DOHH2 (cell line): ENCODE results near the gene POGLUT2.
A peak's percentile ranks its signal among the peaks of the same experiment; 100 is the strongest.

Experiments
- H3F3A ChIP-seq: fragments of 200-600 bp; sonication (generic), shearing (Covaris generic); 2 replicates; pipeline ENCODE4 v1.6.0; 2016; ENCODE audit warnings: antibody characterized with exemption, mild to moderate bottlenecking; ENCODE audit not compliant: control insufficient read depth, insufficient read depth
- H3K27ac ChIP-seq: fragments of 200-600 bp; sonication (generic); 2 replicates; pipeline ENCODE4 v1.5.1; 2014; ENCODE audit warnings: low read depth, mild to moderate bottlenecking, low read length, moderate library complexity
- H3K27me3 ChIP-seq: fragments of 200-600 bp; sonication (generic); 2 replicates; pipeline ENCODE4 v1.6.1; 2014; ENCODE audit warnings: mild to moderate bottlenecking, low read length, mixed read lengths; ENCODE audit not compliant: control insufficient read depth
- H3K36me3 ChIP-seq: fragments of 200-600 bp; sonication (generic); 2 replicates; pipeline ENCODE4 v1.6.1; 2014; ENCODE audit warnings: mild to moderate bottlenecking, low read length, moderate library complexity, mixed read lengths; ENCODE audit not compliant: control insufficient read depth
- H3K4me1 ChIP-seq: fragments of 200-600 bp; sonication (generic); 2 replicates; pipeline ENCODE4 v1.6.1; 2014; ENCODE audit warnings: mild to moderate bottlenecking, low read length, mixed read lengths; ENCODE audit not compliant: control insufficient read depth
- H3K4me2 ChIP-seq: fragments of 200-600 bp; sonication (generic); 2 replicates; pipeline ENCODE4 v1.6.0; 2014; ENCODE audit warnings: mild to moderate bottlenecking, low read length, moderate library complexity
- H3K4me3 ChIP-seq: fragments of 200-600 bp; sonication (generic); 2 replicates; pipeline ENCODE4 v1.5.1; 2014; ENCODE audit warnings: mild to moderate bottlenecking, low read length, mixed read lengths
- H3K79me2 ChIP-seq: fragments of 200-600 bp; sonication (generic); 2 replicates; pipeline ENCODE4 v1.6.1; 2014; ENCODE audit warnings: mild to moderate bottlenecking, low read length, mixed read lengths; ENCODE audit not compliant: control insufficient read depth
- H3K9me2 ChIP-seq: fragments of 200-600 bp; sonication (generic); replicated peaks from 2 replicates; pipeline ENCODE4 v1.6.1; 2014; ENCODE audit warnings: mild to moderate bottlenecking, low read length, mixed read lengths; ENCODE audit not compliant: control insufficient read depth
- H3K9me3 ChIP-seq: fragments of 200-600 bp; sonication (generic); 2 replicates; pipeline ENCODE4 v1.6.1; 2014; ENCODE audit warnings: antibody characterized with exemption, low read length, mixed read lengths; ENCODE audit not compliant: control insufficient read depth, insufficient read depth
- H4K20me1 ChIP-seq: fragments of 200-600 bp; sonication (generic); 2 replicates; pipeline ENCODE4 v1.6.0; 2014; ENCODE audit warnings: low read depth, mild to moderate bottlenecking, antibody characterized with exemption, low read length, moderate library complexity; ENCODE audit not compliant: control insufficient read depth, insufficient read depth
- EZH2phosphoT487 ChIP-seq: fragments of 200-600 bp; sonication (generic); IDR thresholded peaks from 2 replicates; pipeline ENCODE4 v1.6.1; 2017; ENCODE audit warnings: borderline replicate concordance, mild to moderate bottlenecking, antibody characterized with exemption, low read length, moderate library complexity, mixed read lengths
- TF ChIP-seq, protein P1 (sequence below): fragments of 200-600 bp; sonication (generic); IDR thresholded peaks from one replicate; pipeline ENCODE4 v1.5.1; 2014; ENCODE audit warnings: antibody characterized with exemption, mild to moderate bottlenecking, low read depth, low read length; ENCODE audit not compliant: poor library complexity, severe bottlenecking

Gene POGLUT2

DNA sequence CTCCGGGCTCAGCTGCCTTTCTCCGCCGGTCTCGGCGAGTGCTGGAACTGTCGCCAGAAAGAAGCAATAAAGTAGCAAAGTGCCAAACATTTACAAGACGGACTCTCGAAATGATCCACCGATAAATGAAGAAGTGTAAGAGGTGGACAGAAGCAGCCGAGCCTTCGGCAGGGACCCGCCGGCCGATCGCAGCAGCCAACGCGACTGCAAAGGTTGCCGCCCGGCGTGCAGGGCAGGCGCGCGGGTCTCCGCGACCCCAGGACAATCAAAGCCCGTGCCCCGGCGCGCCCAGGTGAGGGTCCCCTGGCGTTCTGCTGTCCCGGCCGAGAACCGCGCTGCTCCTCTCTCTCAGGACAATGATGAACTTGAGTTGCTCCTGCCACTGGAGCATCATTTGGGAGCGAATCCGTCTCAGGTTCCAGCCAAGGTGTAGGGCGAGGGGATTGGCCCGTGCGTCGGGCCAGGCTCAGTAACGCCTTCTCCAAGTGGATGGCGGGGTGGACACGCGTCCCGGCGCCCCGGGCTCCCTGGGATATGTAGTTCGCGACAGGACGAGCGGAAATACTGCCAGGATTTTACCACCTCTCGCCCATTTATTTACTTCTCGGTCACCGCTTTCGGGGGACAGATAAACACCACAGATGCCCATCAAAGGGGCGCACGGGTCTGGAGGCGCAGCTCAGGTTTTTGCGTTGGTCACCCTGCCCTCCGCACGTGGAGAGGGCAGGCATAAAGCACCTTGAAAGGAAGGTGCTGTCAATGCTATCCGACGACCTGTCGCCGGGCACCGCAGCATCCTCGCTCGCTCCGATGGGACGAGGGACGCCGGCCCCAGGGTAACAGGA is at the start of gene POGLUT2, which contains the start of gene BIVM:
POGLUT2 (minus strand) TSS at position 396 of the 845 bp plus-strand sequence; CDS start at position 90, 306 bp downstream.
BIVM (plus strand) TSS at position 539 of the 845 bp plus-strand sequence. CDS start 8,149 bp downstream, outside the sequence.
- H3K36me3 ChIP-seq = no peaks in the 10 kb centered on the region; the same call in 1 of the 2 replicates
- TF ChIP-seq, protein P1, sequence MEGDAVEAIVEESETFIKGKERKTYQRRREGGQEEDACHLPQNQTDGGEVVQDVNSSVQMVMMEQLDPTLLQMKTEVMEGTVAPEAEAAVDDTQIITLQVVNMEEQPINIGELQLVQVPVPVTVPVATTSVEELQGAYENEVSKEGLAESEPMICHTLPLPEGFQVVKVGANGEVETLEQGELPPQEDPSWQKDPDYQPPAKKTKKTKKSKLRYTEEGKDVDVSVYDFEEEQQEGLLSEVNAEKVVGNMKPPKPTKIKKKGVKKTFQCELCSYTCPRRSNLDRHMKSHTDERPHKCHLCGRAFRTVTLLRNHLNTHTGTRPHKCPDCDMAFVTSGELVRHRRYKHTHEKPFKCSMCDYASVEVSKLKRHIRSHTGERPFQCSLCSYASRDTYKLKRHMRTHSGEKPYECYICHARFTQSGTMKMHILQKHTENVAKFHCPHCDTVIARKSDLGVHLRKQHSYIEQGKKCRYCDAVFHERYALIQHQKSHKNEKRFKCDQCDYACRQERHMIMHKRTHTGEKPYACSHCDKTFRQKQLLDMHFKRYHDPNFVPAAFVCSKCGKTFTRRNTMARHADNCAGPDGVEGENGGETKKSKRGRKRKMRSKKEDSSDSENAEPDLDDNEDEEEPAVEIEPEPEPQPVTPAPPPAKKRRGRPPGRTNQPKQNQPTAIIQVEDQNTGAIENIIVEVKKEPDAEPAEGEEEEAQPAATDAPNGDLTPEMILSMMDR = no peak
- TF ChIP-seq EZH2phosphoT487 = no peak
- peaks cover 30% of the 10 kb centered on the region for H3K4me1 ChIP-seq
- peak within 1 kb of the TSS; percentile 95 for H3K4me3 ChIP-seq
- no peaks in the 10 kb centered on the region for H4K20me1 ChIP-seq
- peaks cover 36% of the 10 kb centered on the region for H3K79me2 ChIP-seq
- H3K9me3 ChIP-seq = no peaks in the 10 kb centered on the region
- H3F3A ChIP-seq = peaks cover 7% of the 10 kb centered on the region
- H3K27me3 ChIP-seq = no peaks in the 10 kb centered on the region
- peak within 1 kb of the TSS; percentile 96 for H3K4me2 ChIP-seq
- H3K9me2 ChIP-seq = no peaks in the 10 kb centered on the region
- no peak within 1 kb of the TSS for H3K27ac ChIP-seq

DNA sequence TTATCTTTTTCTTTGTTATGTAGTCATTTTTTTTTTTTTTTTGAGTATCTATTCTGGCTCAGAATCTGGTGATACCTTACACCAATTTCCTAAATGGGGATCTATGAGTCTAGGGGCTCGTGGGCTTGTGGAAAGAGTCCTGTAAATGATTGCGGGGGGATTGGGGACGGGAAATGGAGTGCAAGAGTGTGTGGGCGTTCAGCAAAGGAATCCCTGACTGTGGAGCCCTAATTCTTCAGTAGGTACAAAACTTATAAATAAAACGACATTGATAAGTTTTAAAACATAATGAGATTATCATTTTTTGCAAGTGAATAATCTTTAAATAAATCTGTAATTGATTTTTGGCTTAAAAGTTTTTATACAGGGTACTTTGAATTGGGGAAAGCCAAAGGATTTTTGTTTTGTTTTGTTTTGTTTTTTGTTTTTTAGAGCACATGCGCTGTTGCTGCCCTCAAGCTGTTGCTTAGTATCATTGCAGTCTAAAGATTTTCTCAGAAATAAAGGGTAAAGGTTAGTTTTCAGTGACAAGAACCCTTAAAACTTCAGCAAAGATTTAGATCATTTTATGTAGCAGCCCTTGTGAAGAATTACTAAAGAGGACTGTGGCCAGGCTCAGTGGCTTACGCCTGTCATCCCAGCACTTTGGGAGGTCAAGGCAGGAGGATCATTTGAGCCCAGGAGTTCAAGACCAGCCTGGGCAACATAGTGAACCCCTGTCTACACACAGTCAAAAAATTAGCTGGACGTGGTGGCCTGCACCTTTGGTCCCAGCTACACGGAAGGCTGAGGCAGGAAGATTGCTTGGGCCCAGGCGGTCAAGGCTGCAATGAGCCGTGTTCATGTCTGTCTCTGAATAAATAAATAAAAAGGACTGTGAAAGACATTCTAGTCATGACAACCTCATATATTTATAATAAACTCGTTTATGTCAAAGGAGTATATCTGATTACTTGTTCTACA is 48.8 kb upstream of the POGLUT2 start:
- Histone ChIP-seq H3K9me3 (no peaks in the 10 kb centered on the region), H3K27me3 (no peaks in the 10 kb centered on the region), H3K79me2 (peaks cover 58% of the 10 kb centered on the region), H3F3A (peaks cover 9% of the 10 kb centered on the region; the same call in 1 of the 2 replicates), H3K4me1 (peaks cover 17% of the 10 kb centered on the region), H4K20me1 (no peaks in the 10 kb centered on the region), H3K9me2 (no peaks in the 10 kb centered on the region), H3K4me3 (peak overlapping the region; percentile 94), H3K36me3 (peaks cover 12% of the 10 kb centered on the region), H3K27ac (peak overlapping the region; percentile 93), H3K4me2 (peak overlapping the region; percentile 78)
- no peak for TF ChIP-seq EZH2phosphoT487
- TF ChIP-seq, protein P1 = peak; percentile 77

DNA sequence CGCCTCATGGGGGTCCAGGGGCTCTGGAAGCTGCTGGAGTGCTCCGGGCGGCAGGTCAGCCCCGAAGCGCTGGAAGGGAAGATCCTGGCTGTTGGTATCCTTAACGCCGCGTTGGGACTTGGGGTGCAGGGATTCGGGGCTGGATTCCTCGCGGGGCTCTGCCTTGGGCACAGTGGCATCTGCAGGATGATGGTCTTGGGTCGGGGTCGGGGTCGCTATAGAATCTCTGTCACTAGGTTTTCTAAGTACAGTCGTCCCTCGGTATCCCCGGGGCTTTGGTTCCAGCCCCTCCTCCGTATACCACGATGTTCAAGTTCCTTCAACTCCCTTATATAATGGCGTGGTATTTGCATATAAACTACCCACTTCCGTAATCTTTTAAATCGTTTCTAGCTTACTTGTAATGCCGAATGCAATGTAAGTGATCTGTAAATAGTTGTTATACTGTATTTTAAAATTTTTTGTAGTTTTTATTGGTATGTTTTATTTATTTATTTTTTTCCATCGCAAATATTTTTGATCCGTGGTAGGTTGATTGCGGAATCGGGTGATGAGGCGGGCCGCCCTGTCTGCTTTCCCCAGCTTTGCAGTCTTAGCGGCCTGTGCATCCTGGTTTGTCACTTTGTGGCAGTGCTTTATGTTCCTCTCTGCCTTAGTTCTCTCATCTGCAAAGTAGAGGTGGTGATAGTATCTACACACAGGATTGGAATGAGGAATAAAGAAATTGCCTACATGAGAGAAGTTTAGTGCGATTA is 47.7 kb upstream of the POGLUT2 start:
- Histone ChIP-seq H3F3A (peaks cover 9% of the 10 kb centered on the region; the same call in 1 of the 2 replicates), H3K27ac (peak overlapping the region; percentile 93), H3K9me2 (no peaks in the 10 kb centered on the region), H3K4me1 (peaks cover 17% of the 10 kb centered on the region), H3K27me3 (no peaks in the 10 kb centered on the region), H4K20me1 (no peaks in the 10 kb centered on the region), H3K79me2 (peaks cover 58% of the 10 kb centered on the region), H3K4me3 (peak overlapping the region; percentile 94), H3K36me3 (peaks cover 10% of the 10 kb centered on the region), H3K4me2 (peak overlapping the region; percentile 78), H3K9me3 (no peaks in the 10 kb centered on the region)
- TF ChIP-seq EZH2phosphoT487 = no peak
- TF ChIP-seq, protein P1 = no peak
